ENCODE data around the gene ZNF467.

Gene ZNF467

DNA sequence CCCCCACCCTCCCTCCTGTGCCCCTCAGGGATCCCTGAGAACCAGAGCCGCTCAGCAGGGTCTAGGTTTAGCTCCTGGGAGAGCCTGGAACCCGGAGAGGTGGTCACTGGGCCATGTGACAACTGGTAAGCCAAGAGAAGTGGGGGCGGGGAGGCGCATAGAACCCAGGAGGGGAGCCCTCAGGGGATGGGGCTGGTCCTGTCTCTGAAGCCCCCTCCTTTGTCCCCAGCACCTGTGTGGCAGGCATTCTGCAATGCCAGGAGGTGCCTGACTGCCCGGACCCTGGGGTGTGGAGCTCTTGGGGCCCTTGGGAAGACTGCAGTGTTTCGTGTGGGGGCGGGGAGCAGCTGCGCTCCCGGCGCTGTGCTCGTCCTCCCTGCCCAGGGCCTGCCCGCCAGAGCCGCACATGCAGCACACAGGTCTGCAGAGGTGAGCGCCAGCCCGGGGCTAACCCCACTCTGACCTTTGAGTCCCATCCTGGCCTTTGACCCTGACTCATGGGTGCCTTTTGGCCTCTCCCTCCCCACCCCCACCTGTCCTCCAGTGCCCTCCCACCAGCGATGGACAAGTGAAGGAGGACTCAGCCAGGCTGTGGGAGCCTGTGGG is 42.4 kb upstream of the ZNF467 start:
- peaks cover 3% of the 10 kb centered on the region for H3K79me1 ChIP-seq (ENCODE audit: low read depth, low read length)
- peak overlapping the region; percentile 75 for H2BK5ac ChIP-seq (ENCODE audit: low read length)
- peaks cover 0 to 12% of the 10 kb centered on the region in 2 donors for H3K4me1 ChIP-seq (ENCODE audit: control insufficient read depth in 2 of 2, insufficient read depth in 1 of 2, low read depth in 1 of 2, low read length in 2 of 2)
- H3K27me3 ChIP-seq (ENCODE audit: control insufficient read depth in 3 of 3, insufficient read depth in 3 of 3, low read depth in 1 of 3, low read length in 3 of 3) = peaks cover 0 to 24% (median 0%) of the 10 kb centered on the region in 3 experiments
- no peak overlapping the region for H2AFZ ChIP-seq (ENCODE audit: low read length)
- peak overlapping the region; percentile 37 for H3K4ac ChIP-seq (ENCODE audit: low read length)
- no peak overlapping the region for H2BK12ac ChIP-seq (ENCODE audit: low read length)
- H3K14ac ChIP-seq (ENCODE audit: low read length) = peak overlapping the region; percentile 56
- DNase-seq (ENCODE audit: low spot score) = no peak
- no peaks in the 10 kb centered on the region for H3K36me3 ChIP-seq (replicated peaks in 1 of 2; ENCODE audit: control insufficient read depth in 2 of 2, insufficient read depth in 2 of 2, low read length in 2 of 2)
- H2AK5ac ChIP-seq (ENCODE audit: low read depth, low read length) = peak overlapping the region; percentile 99
- H3K4me3 ChIP-seq (ENCODE audit: low read length in 2 of 2) = no peak overlapping the region
- peak overlapping the region; percentile 80 for H3K23ac ChIP-seq (ENCODE audit: low read depth, low read length, poor library complexity)
- no peaks in the 10 kb centered on the region for H3K9me3 ChIP-seq (replicated peaks in 1 of 2; ENCODE audit: control insufficient read depth in 2 of 2, insufficient read depth in 1 of 2, low read depth in 1 of 2, low read length in 2 of 2)
- no CpG with 5 or more reads among the region's 16 CpGs for WGBS, 2 donors (ENCODE audit: extremely low coverage in 2 of 2, insufficient read length in 2 of 2, insufficient replicate concordance in 1 of 2)
- H2BK120ac ChIP-seq (ENCODE audit: low read depth, low read length) = no peak overlapping the region
- H2BK15ac ChIP-seq (ENCODE audit: low read length) = no peak overlapping the region
- no peak overlapping the region for H3K4me2 ChIP-seq (ENCODE audit: insufficient read depth, low read length, poor library complexity, severe bottlenecking)
- H3K9ac ChIP-seq (ENCODE audit: low read depth, low read length, poor library complexity) = no peak overlapping the region
- no peak overlapping the region for H3K27ac ChIP-seq (replicated peaks; ENCODE audit: low read length)
- H4K8ac ChIP-seq (ENCODE audit: low read depth, low read length) = no peak overlapping the region
- peak overlapping the region; percentile 90 for H3K18ac ChIP-seq (ENCODE audit: low read length)
- no peak overlapping the region for H4K91ac ChIP-seq (ENCODE audit: low read depth, low read length, poor library complexity)

DNA sequence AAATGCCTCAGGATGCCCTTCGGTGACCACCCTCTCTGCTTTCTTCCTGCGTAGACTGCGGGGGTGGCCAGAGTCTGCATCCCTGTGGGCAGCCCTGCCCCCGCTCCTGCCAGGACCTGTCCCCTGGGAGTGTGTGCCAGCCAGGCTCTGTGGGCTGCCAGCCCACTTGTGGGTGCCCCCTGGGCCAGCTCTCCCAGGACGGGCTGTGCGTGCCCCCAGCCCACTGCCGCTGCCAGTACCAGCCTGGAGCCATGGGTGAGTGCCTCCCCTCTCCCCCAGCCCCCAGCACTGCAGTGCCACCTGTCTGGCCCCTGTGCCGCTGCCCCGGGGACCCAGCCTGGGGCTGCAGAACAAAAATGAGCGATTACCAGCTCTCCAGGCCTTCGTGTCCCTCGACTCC is 41.7 kb upstream of the ZNF467 start:
- H3K9me3 ChIP-seq (replicated peaks in 1 of 2; ENCODE audit: control insufficient read depth in 2 of 2, insufficient read depth in 1 of 2, low read depth in 1 of 2, low read length in 2 of 2) = no peaks in the 10 kb centered on the region
- H2BK5ac ChIP-seq (ENCODE audit: low read length) = peak overlapping the region; percentile 75
- H2AFZ ChIP-seq (ENCODE audit: low read length) = no peak overlapping the region
- H2BK120ac ChIP-seq (ENCODE audit: low read depth, low read length) = peak overlapping the region; percentile 72
- H2AK5ac ChIP-seq (ENCODE audit: low read depth, low read length) = peak overlapping the region; percentile 99
- H3K23ac ChIP-seq (ENCODE audit: low read depth, low read length, poor library complexity) = peak overlapping the region; percentile 20
- H3K4ac ChIP-seq (ENCODE audit: low read length) = peak overlapping the region; percentile 37
- H3K27me3 ChIP-seq (ENCODE audit: control insufficient read depth in 3 of 3, insufficient read depth in 3 of 3, low read depth in 1 of 3, low read length in 3 of 3) = peaks cover 0 to 19% (median 0%) of the 10 kb centered on the region in 3 experiments
- H3K79me1 ChIP-seq (ENCODE audit: low read depth, low read length) = peaks cover 3% of the 10 kb centered on the region
- DNase-seq (ENCODE audit: low spot score) = no peak
- peak overlapping the region; percentile 71 for H3K14ac ChIP-seq (ENCODE audit: low read length)
- H3K4me3 ChIP-seq (ENCODE audit: low read length in 2 of 2) = no peak overlapping the region
- H3K18ac ChIP-seq (ENCODE audit: low read length) = peak overlapping the region; percentile 89
- peak overlapping the region; percentile 43 for H4K8ac ChIP-seq (ENCODE audit: low read depth, low read length)
- WGBS, 2 donors (ENCODE audit: extremely low coverage in 2 of 2, insufficient read length in 2 of 2, insufficient replicate concordance in 1 of 2) = no CpG with 5 or more reads among the region's 12 CpGs
- peaks cover 0 to 13% of the 10 kb centered on the region in 2 donors for H3K4me1 ChIP-seq (ENCODE audit: control insufficient read depth in 2 of 2, insufficient read depth in 1 of 2, low read depth in 1 of 2, low read length in 2 of 2)
- H2BK12ac ChIP-seq (ENCODE audit: low read length) = peak overlapping the region; percentile 73
- H3K27ac ChIP-seq (replicated peaks; ENCODE audit: low read length) = no peak overlapping the region
- H3K36me3 ChIP-seq (replicated peaks in 1 of 2; ENCODE audit: control insufficient read depth in 2 of 2, insufficient read depth in 2 of 2, low read length in 2 of 2) = no peaks in the 10 kb centered on the region
- H4K91ac ChIP-seq (ENCODE audit: low read depth, low read length, poor library complexity) = no peak overlapping the region
- H3K4me2 ChIP-seq (ENCODE audit: insufficient read depth, low read length, poor library complexity, severe bottlenecking) = no peak overlapping the region
- H3K9ac ChIP-seq (ENCODE audit: low read depth, low read length, poor library complexity) = peak overlapping the region; percentile 44
- peak overlapping the region; percentile 89 for H2BK15ac ChIP-seq (ENCODE audit: low read length)

- H3K79me1 ChIP-seq (ENCODE audit: low read depth, low read length) = peaks cover 3% of the 10 kb centered on the region
- H3K36me3 ChIP-seq (replicated peaks in 1 of 2; ENCODE audit: control insufficient read depth in 2 of 2, insufficient read depth in 2 of 2, low read length in 2 of 2) = no peaks in the 10 kb centered on the region
- peaks cover 0 to 15% (median 0%) of the 10 kb centered on the region in 3 experiments for H3K27me3 ChIP-seq (ENCODE audit: control insufficient read depth in 3 of 3, insufficient read depth in 3 of 3, low read depth in 1 of 3, low read length in 3 of 3)
- H2AK5ac ChIP-seq (ENCODE audit: low read depth, low read length) = peak overlapping the region; percentile 99
- no peak overlapping the region for H3K23ac ChIP-seq (ENCODE audit: low read depth, low read length, poor library complexity)
- peak overlapping the region; percentile 11 for H4K91ac ChIP-seq (ENCODE audit: low read depth, low read length, poor library complexity)
- H3K27ac ChIP-seq (replicated peaks; ENCODE audit: low read length) = no peak overlapping the region
- DNase-seq (ENCODE audit: low spot score) = no peak
- H2BK12ac ChIP-seq (ENCODE audit: low read length) = no peak overlapping the region
- H3K4ac ChIP-seq (ENCODE audit: low read length) = no peak overlapping the region
- no peak overlapping the region for H2BK120ac ChIP-seq (ENCODE audit: low read depth, low read length)
- H2BK15ac ChIP-seq (ENCODE audit: low read length) = peak overlapping the region; percentile 71
- H3K14ac ChIP-seq (ENCODE audit: low read length) = peak overlapping the region; percentile 1
- H3K4me3 ChIP-seq (ENCODE audit: low read length in 2 of 2) = no peak overlapping the region
- no peaks in the 10 kb centered on the region for H3K9me3 ChIP-seq (replicated peaks in 1 of 2; ENCODE audit: control insufficient read depth in 2 of 2, insufficient read depth in 1 of 2, low read depth in 1 of 2, low read length in 2 of 2)
- peak overlapping the region; percentile 75 for H2BK5ac ChIP-seq (ENCODE audit: low read length)
- peaks cover 0 to 13% of the 10 kb centered on the region in 2 donors for H3K4me1 ChIP-seq (ENCODE audit: control insufficient read depth in 2 of 2, insufficient read depth in 1 of 2, low read depth in 1 of 2, low read length in 2 of 2)
- no peak overlapping the region for H3K9ac ChIP-seq (ENCODE audit: low read depth, low read length, poor library complexity)
- no peak overlapping the region for H2AFZ ChIP-seq (ENCODE audit: low read length)
- WGBS, 2 donors (ENCODE audit: extremely low coverage in 2 of 2, insufficient read length in 2 of 2, insufficient replicate concordance in 1 of 2) = no CpG with 5 or more reads among the region's 15 CpGs
- H3K18ac ChIP-seq (ENCODE audit: low read length) = peak overlapping the region; percentile 80
- no peak overlapping the region for H4K8ac ChIP-seq (ENCODE audit: low read depth, low read length)
- no peak overlapping the region for H3K4me2 ChIP-seq (ENCODE audit: insufficient read depth, low read length, poor library complexity, severe bottlenecking)
Measured at GRCh38 chr7:149814494-149814893, 41.1 kb upstream of the ZNF467 start.

DNA sequence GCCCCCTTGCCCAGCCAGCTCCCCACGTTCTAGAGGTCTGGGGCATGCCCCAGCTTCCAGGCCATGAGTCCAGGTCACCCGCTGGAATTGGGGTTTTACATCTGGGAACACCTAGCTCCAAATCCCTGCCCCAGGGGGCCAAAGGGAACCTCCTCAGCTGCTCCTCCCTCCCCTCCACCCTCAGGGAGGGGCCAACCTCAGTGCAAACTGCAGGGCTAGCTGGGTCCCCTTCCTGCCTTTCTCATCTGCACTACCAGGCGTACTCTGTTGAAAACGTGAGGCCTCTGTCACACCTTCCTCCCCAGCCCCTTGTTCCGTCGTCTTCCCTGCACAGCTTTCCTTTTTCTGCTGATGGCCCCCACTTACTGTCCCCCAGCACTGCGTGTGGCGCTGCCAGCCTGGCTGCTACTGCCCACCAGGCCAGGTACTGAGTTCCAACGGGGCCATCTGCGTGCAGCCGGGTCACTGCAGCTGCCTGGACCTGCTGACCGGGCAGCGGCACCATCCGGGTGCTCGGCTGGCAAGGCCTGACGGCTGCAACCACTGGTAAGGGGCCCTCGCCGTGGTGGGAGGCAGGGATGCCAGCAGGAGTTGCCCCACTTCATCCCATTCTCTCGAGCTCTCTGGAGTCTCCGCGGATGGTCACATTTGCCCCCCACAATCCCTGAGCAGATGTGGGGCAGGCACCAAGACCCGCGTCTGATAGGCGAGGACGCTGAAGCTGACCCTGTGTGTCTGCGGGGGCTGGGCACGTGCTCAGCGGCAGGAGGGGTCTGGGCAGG is 40.1 kb upstream of the ZNF467 start:
- peaks cover 0 to 13% of the 10 kb centered on the region in 2 donors for H3K4me1 ChIP-seq (ENCODE audit: control insufficient read depth in 2 of 2, insufficient read depth in 1 of 2, low read depth in 1 of 2, low read length in 2 of 2)
- WGBS, 2 donors (ENCODE audit: extremely low coverage in 2 of 2, insufficient read length in 2 of 2, insufficient replicate concordance in 1 of 2) = no CpG with 5 or more reads among the region's 28 CpGs

More for the DNA sequence above, 40.1 kb upstream of the ZNF467 start:
- H3K4me2 ChIP-seq (ENCODE audit: insufficient read depth, low read length, poor library complexity, severe bottlenecking) = no peak overlapping the region
- no peak overlapping the region for H4K91ac ChIP-seq (ENCODE audit: low read depth, low read length, poor library complexity)
- no peak overlapping the region for H2BK120ac ChIP-seq (ENCODE audit: low read depth, low read length)
- H3K23ac ChIP-seq (ENCODE audit: low read depth, low read length, poor library complexity) = peak overlapping the region; percentile 55
- H3K27me3 ChIP-seq (ENCODE audit: control insufficient read depth in 3 of 3, insufficient read depth in 3 of 3, low read depth in 1 of 3, low read length in 3 of 3) = peaks cover 0 to 9% (median 0%) of the 10 kb centered on the region in 3 experiments
- peak overlapping the region; percentile 43 for H2BK15ac ChIP-seq (ENCODE audit: low read length)
- no peak overlapping the region for H3K27ac ChIP-seq (replicated peaks; ENCODE audit: low read length)
- no peak overlapping the region for H2AFZ ChIP-seq (ENCODE audit: low read length)
- peak overlapping the region; percentile 99 for H2AK5ac ChIP-seq (ENCODE audit: low read depth, low read length)
- H3K14ac ChIP-seq (ENCODE audit: low read length) = peak overlapping the region; percentile 44
- peak overlapping the region; percentile 19 for H2BK5ac ChIP-seq (ENCODE audit: low read length)
- H2BK12ac ChIP-seq (ENCODE audit: low read length) = peak overlapping the region; percentile 22
- no peaks in the 10 kb centered on the region for H3K9me3 ChIP-seq (replicated peaks in 1 of 2; ENCODE audit: control insufficient read depth in 2 of 2, insufficient read depth in 1 of 2, low read depth in 1 of 2, low read length in 2 of 2)
- no peak overlapping the region for H3K4me3 ChIP-seq (ENCODE audit: low read length in 2 of 2)
- H3K4ac ChIP-seq (ENCODE audit: low read length) = peak overlapping the region; percentile 66
- H3K79me1 ChIP-seq (ENCODE audit: low read depth, low read length) = peaks cover 3% of the 10 kb centered on the region
- H3K36me3 ChIP-seq (replicated peaks in 1 of 2; ENCODE audit: control insufficient read depth in 2 of 2, insufficient read depth in 2 of 2, low read length in 2 of 2) = no peaks in the 10 kb centered on the region
- peak overlapping the region; percentile 50 for H3K9ac ChIP-seq (ENCODE audit: low read depth, low read length, poor library complexity)
- no peak overlapping the region for H4K8ac ChIP-seq (ENCODE audit: low read depth, low read length)
- no peak for DNase-seq (ENCODE audit: low spot score)
- H3K18ac ChIP-seq (ENCODE audit: low read length) = peak overlapping the region; percentile 52
